ENCODE measurements around the gene SDR42E1.

GRCh38 chr16:82020051-82020450, 8.8 kb upstream of the SDR42E1 start:
- TF ChIP-seq CTCF (IDR thresholded peaks at IDR 0.05) (no peak), POLR2A (IDR thresholded peaks at IDR 0.05) (no peak)
